BJ (cell line): ENCODE measurements around the gene ATP1B1. TPM values are rescaled to one million over a fixed set of nuclear protein-coding genes. Genes with fewer than 3 reads are reported as not detected.

ENCODE experiments used
- CTCF ChIA-PET: fragments of 350-600 bp; formaldehyde crosslinking; extraction: SDS; loops from one replicate; lab custom pipeline; 2021; ENCODE audit warnings: antibody characterized with exemption, inconsistent platforms; lab: Yijun Ruan, JAX
- POLR2A ChIA-PET: fragments of 300-600 bp; sonication (Branson Sonifier 250); formaldehyde crosslinking; extraction: SDS; loops from one replicate; lab custom pipeline; 2021; ENCODE audit warnings: antibody characterized with exemption; lab: Charles Lee
- DNase-seq: peaks from one replicate; pipeline ENCODE4 v3.0.0-alpha.2; 2011; ENCODE audit warnings: low read depth
- H3K27me3 ChIP-seq: 2 replicates; pipeline ENCODE4 v1.6.0; 2011; ENCODE audit warnings: low read length; ENCODE audit not compliant: control insufficient read depth, insufficient read depth
- H3K36me3 ChIP-seq: 2 replicates; pipeline ENCODE4 v1.5.1; 2011; ENCODE audit warnings: low read length; ENCODE audit not compliant: control insufficient read depth, insufficient read depth
- H3K4me3 ChIP-seq: 2 replicates; pipeline ENCODE4 v1.5.1; 2011; ENCODE audit warnings: low read depth, mild to moderate bottlenecking, control low read depth, low read length
- CTCF ChIP-seq: IDR thresholded peaks from 2 replicates; pipeline ENCODE4 v1.5.1; 2011; ENCODE audit warnings: low read depth, mild to moderate bottlenecking, control low read depth, inconsistent platforms, low read length, moderate library complexity; ENCODE audit not compliant: insufficient read depth
- polyA plus RNA-seq: library from polyadenylated mRNA; depleted of rRNA; stranded (reverse); fragments of >200 nt; gene quantifications from 2 replicates; pipeline ENCODE4 v1.2.3, GENCODE V29; 2011

ATP1B1 gene
- polyA plus RNA-seq, 1 experiment = 10.5 TPM

- ChIA-PET CTCF (interaction anchor here (0.7 to 1.6 kb wide), 2 partner anchors 9 to 11 kb away, joined by 3 read pairs; partner anchors contain the start of gene ATP1B1), POLR2A (no interaction called here)
- H3K36me3 ChIP-seq = no peaks in the 10 kb centered on the region
- no peak for TF ChIP-seq CTCF
- DNase-seq = no peak
- no peak overlapping the region for H3K4me3 ChIP-seq
- H3K27me3 ChIP-seq = peaks cover 3% of the 10 kb centered on the region
Observed at GRCh38 chr1:169094897-169095569, 11.5 kb upstream of the ATP1B1 start.

- ChIA-PET POLR2A (no interaction called here), CTCF (no interaction called here)
- DNase-seq = no peak
- Histone ChIP-seq H3K4me3 (no peak overlapping the region), H3K27me3 (no peaks in the 10 kb centered on the region; the same call in none of the 2 replicates), H3K36me3 (no peaks in the 10 kb centered on the region)
- no peak for TF ChIP-seq CTCF
Observed at GRCh38 chr1:169098380-169098779, 8.1 kb upstream of the ATP1B1 start.

- CTCF ChIA-PET = interaction anchor here (1.2 kb wide), 1 partner anchor 12 kb away, joined by 3 read pairs; no protein-coding TSS in a partner anchor
Observed at GRCh38 chr1:169099561-169099960, 6.9 kb upstream of the ATP1B1 start.

GRCh38 chr1:169100208-169100607, 6.3 kb upstream of the ATP1B1 start:
- Histone ChIP-seq H3K36me3 (no peaks in the 10 kb centered on the region), H3K4me3 (no peak overlapping the region), H3K27me3 (peaks cover 3% of the 10 kb centered on the region)
- no peak for DNase-seq
- no peak for TF ChIP-seq CTCF
- ChIA-PET POLR2A (no interaction called here), CTCF (interaction anchor here (1.1 to 1.2 kb wide), 2 partner anchors 11 to 34 kb away, joined by 3 read pairs; no protein-coding TSS in a partner anchor)

More at GRCh38 chr1:169099561-169099960, 6.9 kb upstream of the ATP1B1 start:
- POLR2A ChIA-PET = no interaction called here
- Histone ChIP-seq H3K4me3 (no peak overlapping the region), H3K36me3 (no peaks in the 10 kb centered on the region), H3K27me3 (no peaks in the 10 kb centered on the region; the same call in none of the 2 replicates)
- TF ChIP-seq CTCF = no peak
- no peak for DNase-seq

GRCh38 chr1:169100651-169101088, 5.8 kb upstream of the ATP1B1 start:
- ChIA-PET POLR2A (interaction anchor here (0.7 kb wide), 1 partner anchor 19 kb away, joined by 3 read pairs; no protein-coding TSS in a partner anchor), CTCF (interaction anchor here (1.1 to 1.3 kb wide), 3 partner anchors 11 to 33 kb away, joined by 3 to 4 read pairs (median 3); no protein-coding TSS in a partner anchor)
- H3K27me3 ChIP-seq = peaks cover 4% of the 10 kb centered on the region
- no peak for DNase-seq
- H3K36me3 ChIP-seq = no peaks in the 10 kb centered on the region
- no peak overlapping the region for H3K4me3 ChIP-seq
- TF ChIP-seq CTCF = no peak
